Psoas muscle (tissue), 8 donors: ENCODE data around the gene RFX1. TPM values are rescaled to one million over a fixed set of nuclear protein-coding genes. Genes with fewer than 3 reads are reported as not detected.

Experiments
- ATAC-seq, 4 donors: fragments of 200-7000 bp; cut with Tn5 transposase; one replicate each; pipeline ENCODE4 v1.9.1; 2020; ENCODE audit warnings: moderate library complexity in 3 of 4, mild to moderate bottlenecking in 2 of 4
- DNase-seq, 2 donors: peaks; one replicate each; pipeline ENCODE4 v3.0.0-alpha.2; 2020
- H3K27ac ChIP-seq: fragments of 200-600 bp; one replicate; pipeline ENCODE4 v1.8.0; 2022
- H3K27me3 ChIP-seq, 3 donors: fragments of 200-600 bp in 1 of 3; one replicate each; pipeline versions ENCODE4 v1.6.1 to v1.8.0; 2013 to 2022; ENCODE audit warnings: low read length in 2 of 3, mild to moderate bottlenecking in 2 of 3, moderate library complexity in 1 of 3; ENCODE audit not compliant: insufficient read depth in 3 of 3
- H3K36me3 ChIP-seq, 2 donors: fragments of 200-600 bp in 1 of 2; one replicate each; pipeline versions ENCODE4 v1.6.1 to v1.8.0; 2013 to 2022; ENCODE audit warnings: low read depth in 1 of 2, mild to moderate bottlenecking in 1 of 2, moderate library complexity in 1 of 2; ENCODE audit not compliant: insufficient read depth in 1 of 2
- H3K4me1 ChIP-seq: fragments of 200-600 bp; one replicate; pipeline ENCODE4 v1.8.0; 2022
- H3K4me3 ChIP-seq: fragments of 200-600 bp; one replicate; pipeline ENCODE4 v1.8.0; 2022; ENCODE audit warnings: mild to moderate bottlenecking
- H3K9me3 ChIP-seq: fragments of 200-600 bp; one replicate; pipeline ENCODE4 v1.8.0; 2022
- CTCF ChIP-seq: fragments of 200-600 bp; IDR thresholded peaks from one replicate; pipeline ENCODE4 v1.8.0; 2022; ENCODE audit warnings: antibody characterized with exemption
- WGBS, 3 donors: extraction: QIAGEN DNeasy Blood & Tissue Kit; methylation state at CpG; one replicate each; pipeline versions ENCODE4 v1.1.6 to v1.1.7; 2013; 5-methylcytosine and 5-hydroxymethylcytosine counted together
- intact Hi-C, 2 donors: fragments of 100-400 bp; cut with DNase I; formaldehyde crosslinking; loops; one replicate each; pipeline versions ENCODE4 v1.11.0 to v1.14.2; 2022
- polyA plus RNA-seq, 3 donors: library from polyadenylated mRNA; stranded (reverse); fragments of 200-250 nt; gene quantifications; one replicate each; pipeline ENCODE4 v1.2.3, GENCODE V29; 2013
- total RNA-seq, 4 donors: library from RNA; stranded (reverse); fragmentation: NEBNext Ultra II Directional in 2 of 4; extraction: Animal tissue kit (Norgen Biotek cat#: 25700) in 2 of 4; gene quantifications; one replicate each; pipeline versions ENCODE4 v1.2.1 to v1.2.4, GENCODE V29; 2021 to 2023
- donor health status: healthy with polysubstance abuse.
- donor health status: DM: no; HTN: no; CAD: no; lungs with moderate emphysema.
- donor health status: Bipolar disorder and iron deficiency.
- donor health status: healthy.
- donor health status: DM: yes; HTN: yes; CAD: no.
- donor health status: DM: no; HTN: no; CAD: no.
- donor health status: DM: no; HTN: no; CAD: no.
- donor health status: DM: yes; HTN: yes; CAD: no.

RFX1 gene
- total and polyA plus RNA-seq, 7 donors = 2.9 to 10.1 (median 6.4) TPM

- intact Hi-C loops = no loop called here
- Histone ChIP-seq H3K36me3 (peaks cover 0 to 71% of the 10 kb centered on the region in 2 donors), H3K4me3 (no peak overlapping the region), H3K27ac (peak overlapping the region; percentile 65), H3K27me3 (no peaks in the 10 kb centered on the region), H3K9me3 (no peaks in the 10 kb centered on the region), H3K4me1 (peaks cover 10% of the 10 kb centered on the region)
- ATAC-seq = no peak
- no peak for TF ChIP-seq CTCF
- 88 to 94% (median 89%) methylated on average over 15 to 16 of the region's 16 CpGs for WGBS, 3 donors
- DNase-seq = no peak
Observed at GRCh38 chr19:13956365-13956744, 49.8 kb downstream of the RFX1 start.

- 89 to 91% (median 91%) methylated on average over 41 to 42 of the region's 42 CpGs for WGBS, 3 donors
- H3K27me3 ChIP-seq = no peaks in the 10 kb centered on the region
- intact Hi-C loops = no loop called here
- no peak for TF ChIP-seq CTCF
- DNase-seq = peak in 1 of 2 donors; percentile 57
- H3K9me3 ChIP-seq = no peaks in the 10 kb centered on the region
- H3K4me1 ChIP-seq = peaks cover 10% of the 10 kb centered on the region
- peaks cover 0 to 66% of the 10 kb centered on the region in 2 donors for H3K36me3 ChIP-seq
- ATAC-seq = no peak
- H3K27ac ChIP-seq = peak overlapping the region; percentile 65
- no peak overlapping the region for H3K4me3 ChIP-seq
Observed at GRCh38 chr19:13955662-13956364, 50.3 kb downstream of the RFX1 start.

- H3K36me3 ChIP-seq = peaks cover 0 to 49% of the 10 kb centered on the region in 2 donors
Observed at GRCh38 chr19:13954185-13954584, 51.9 kb downstream of the RFX1 start.

GRCh38 chr19:13952931-13953531 lies 53.1 kb downstream of the RFX1 start:
- intact Hi-C loops = loop anchor here (5.0 kb wide), 1 partner anchor 46 kb away; the partner anchor contains the start of genes BRME1 (in 2 of the 2) and CC2D1A (in 2 of the 2)
- Histone ChIP-seq H3K4me3 (peak overlapping the region; percentile 80), H3K27ac (peak overlapping the region; percentile 85), H3K27me3 (no peaks in the 10 kb centered on the region), H3K36me3 (peaks cover 0 to 38% of the 10 kb centered on the region in 2 donors), H3K9me3 (no peaks in the 10 kb centered on the region), H3K4me1 (peaks cover 10% of the 10 kb centered on the region)
- no peak for TF ChIP-seq CTCF
- 2 to 10% (median 3%) methylated on average over 11 to 13 of the region's 13 CpGs for WGBS, 3 donors
- no peak for DNase-seq
- peak in 1 of 4 donors; percentile 12 for ATAC-seq

More at GRCh38 chr19:13954185-13954584, 51.9 kb downstream of the RFX1 start:
- no peaks in the 10 kb centered on the region for H3K9me3 ChIP-seq
- no peaks in the 10 kb centered on the region for H3K27me3 ChIP-seq
- ATAC-seq (no peak), DNase-seq (no peak)
- H3K27ac ChIP-seq = no peak overlapping the region
- 92 to 94% (median 93%) methylated on average over 15 of the region's 15 CpGs for WGBS, 3 donors
- no peak for TF ChIP-seq CTCF
- intact Hi-C loops = loop anchor here (5.0 kb wide), 1 partner anchor 47 kb away; the partner anchor contains the start of genes BRME1 (in 2 of the 2) and CC2D1A (in 2 of the 2)
- H3K4me1 ChIP-seq = peaks cover 10% of the 10 kb centered on the region
- H3K4me3 ChIP-seq = no peak overlapping the region
